T-helper 2 cell treated with Interferon-gamma antibody and Interleukin-4, amounts not matched to agents 100 ng/mL and 5 ng/mL, for 36 hours (primary cell): ENCODE data around the gene MTHFD1. TPM values are rescaled to one million over a fixed set of nuclear protein-coding genes. Genes with fewer than 3 reads are reported as not detected.

Source experiments
- intact Hi-C: fragments of 100-400 bp; cut with micrococcal nuclease; formaldehyde crosslinking; loops from one replicate; pipeline ENCODE4 v1.15.1; 2023
- total RNA-seq: library from RNA; stranded (reverse); gene quantifications from 2 replicates; pipeline ENCODE4 v1.2.3, GENCODE V29; 2022

MTHFD1 gene
- total RNA-seq, 1 donor from 2014 or later: 235 TPM

DNA sequence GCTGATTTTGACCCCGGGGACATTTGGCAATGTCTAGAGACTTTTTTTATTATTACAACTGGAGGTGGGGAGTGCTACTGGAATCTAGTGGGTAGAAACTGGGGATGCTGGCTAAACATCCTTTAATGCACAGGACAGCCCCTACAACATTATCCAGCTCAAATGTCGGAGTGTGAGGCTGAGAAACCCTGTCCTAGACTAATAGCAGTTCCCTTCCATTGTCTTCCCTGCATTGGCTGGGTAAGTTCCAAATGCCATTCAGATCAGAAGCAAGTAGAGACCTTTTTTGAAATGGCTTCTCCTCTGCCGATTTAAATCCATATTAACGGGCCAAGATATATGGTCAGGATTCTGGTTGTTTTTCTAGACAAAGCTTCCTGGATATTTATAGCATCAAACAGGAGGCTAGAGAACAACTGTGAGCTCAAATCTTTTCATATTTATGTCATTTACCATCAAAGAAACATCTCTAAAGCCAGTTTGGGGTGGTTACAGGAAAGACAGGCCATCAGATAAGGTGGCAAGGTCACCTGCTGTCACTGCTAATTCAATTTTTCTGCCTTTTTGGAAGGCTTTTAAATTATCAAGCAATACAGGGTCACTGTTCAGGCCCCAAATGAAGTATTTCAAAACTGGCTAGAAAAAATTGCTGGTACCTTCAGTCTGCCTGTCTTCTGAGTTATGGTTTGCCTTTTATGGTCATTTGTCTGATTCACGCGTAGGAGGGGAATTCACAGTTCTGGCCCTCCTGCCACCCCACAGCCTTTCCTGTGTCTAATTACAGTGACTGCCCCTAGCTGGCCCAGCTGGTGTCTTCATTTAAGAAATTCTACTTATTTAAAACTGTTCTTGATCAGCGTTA, 57.1 kb downstream of the MTHFD1 start:
- intact Hi-C loops: no loop called here

GRCh38 chr14:64447876-64448670, 59.9 kb downstream of the MTHFD1 start:
- intact Hi-C loops: no loop called here

- intact Hi-C loops: no loop called here
These were observed 62.1 kb downstream of the MTHFD1 start for GRCh38 chr14:64450255-64450654.

GRCh38 chr14:64454671-64455070, 66.5 kb downstream of the MTHFD1 start:
- intact Hi-C loops: no loop called here

GRCh38 chr14:64459405-64460136, 71.4 kb downstream of the MTHFD1 start:
- intact Hi-C loops: no loop called here

DNA sequence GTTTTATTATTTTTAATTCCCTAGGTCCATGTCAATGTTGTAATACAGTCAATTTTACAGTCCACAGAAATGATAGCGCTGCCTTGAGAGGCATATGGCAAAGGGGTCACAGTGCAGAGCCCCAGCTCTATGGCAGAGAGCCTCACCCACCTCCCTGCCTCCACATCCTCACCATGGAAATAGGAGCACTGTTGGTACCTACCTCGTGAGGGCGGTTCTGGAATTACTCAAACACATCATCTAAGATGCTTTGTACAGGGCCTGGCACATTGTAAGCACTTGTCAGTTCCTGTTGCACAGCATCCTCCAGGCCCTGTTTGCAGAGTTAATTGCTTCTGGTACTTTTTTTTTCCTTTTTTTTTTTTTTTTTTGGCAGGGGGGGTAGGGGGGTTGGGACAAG, 73.1 kb downstream of the MTHFD1 start:
- intact Hi-C loops: no loop called here

DNA sequence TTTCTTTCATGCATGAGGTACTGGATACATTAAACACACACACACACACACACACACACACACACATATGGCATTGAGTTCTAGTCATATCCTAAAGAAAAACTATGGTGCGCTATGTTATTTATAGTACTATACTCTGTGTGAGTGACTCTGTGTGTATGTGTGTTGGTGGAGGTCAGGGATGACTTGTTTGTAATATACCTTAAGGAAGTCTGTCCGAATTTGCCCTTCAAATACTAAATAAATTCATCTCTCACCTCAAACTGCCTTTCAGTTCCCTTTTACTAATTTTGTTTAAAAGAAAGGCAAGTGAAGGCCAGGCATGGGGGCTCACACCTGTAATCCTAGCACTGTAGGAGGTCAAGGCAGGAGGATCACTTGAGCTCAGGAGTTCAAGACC, 75.0 kb downstream of the MTHFD1 start:
- intact Hi-C loops: no loop called here

DNA sequence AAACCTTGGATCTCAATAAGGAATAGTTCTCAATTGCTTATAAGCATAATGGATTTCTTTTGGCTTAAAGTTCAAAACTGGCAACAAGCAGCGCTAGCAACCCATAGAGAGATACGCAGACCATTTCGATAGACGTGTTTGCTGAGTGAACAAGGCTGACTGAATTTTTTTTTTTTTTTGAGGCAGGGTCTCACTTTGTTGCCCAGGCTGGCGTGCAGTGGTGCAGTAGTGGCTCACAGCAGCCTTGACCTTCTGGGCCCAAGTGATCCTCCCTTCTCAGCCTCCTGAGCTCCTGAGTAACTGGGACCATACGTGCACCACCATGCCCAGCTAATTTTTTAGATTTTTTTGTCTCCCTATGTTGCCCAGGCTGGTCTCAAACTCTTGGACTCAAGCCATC, 75.7 kb downstream of the MTHFD1 start:
- intact Hi-C loops: loop anchor here (2.0 kb wide), 1 partner anchor 47 kb away; no protein-coding TSS in a partner anchor

- intact Hi-C loops: loop anchor here (2.0 to 5.0 kb wide), 4 partner anchors 32 to 127 kb away; partner anchors contain the start of genes ZBTB1 and ZBTB25
These were observed 76.5 kb downstream of the MTHFD1 start for GRCh38 chr14:64464651-64465050.

DNA sequence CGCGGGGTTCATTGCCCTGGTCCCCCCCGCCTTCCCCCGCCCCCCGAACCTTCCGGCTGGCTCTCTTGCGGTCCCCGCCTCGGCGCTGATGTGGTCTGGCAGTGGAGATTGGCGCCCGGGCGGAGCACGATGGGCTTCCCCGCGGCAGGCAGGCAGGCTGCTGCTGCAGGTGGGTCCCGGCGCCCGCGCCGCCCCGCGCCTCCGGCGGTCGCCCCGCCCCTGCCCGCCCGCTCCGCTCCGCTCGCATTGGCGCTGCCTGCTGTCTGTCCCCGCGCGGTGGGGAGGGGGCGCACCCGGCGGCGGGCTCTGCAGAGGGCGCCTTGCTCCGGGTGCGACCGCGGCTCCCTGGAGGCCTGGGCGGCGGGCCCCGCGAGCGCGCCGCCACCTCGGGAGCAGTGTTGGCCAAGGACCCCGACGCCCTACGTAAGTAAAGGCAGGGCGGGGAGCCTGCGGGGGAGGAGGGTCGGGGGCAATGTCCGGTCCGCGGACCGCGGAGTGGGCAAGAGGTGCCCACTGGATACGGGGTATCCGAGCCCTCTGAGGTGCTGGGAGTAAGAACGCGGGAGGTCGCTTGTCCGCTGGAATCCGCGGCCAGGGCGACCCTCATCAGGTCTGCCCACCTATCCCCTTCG, 77.2 kb downstream of the MTHFD1 start, which contains the start of gene AKAP5:
AKAP5 (plus strand) TSS at position 309 of the 632 bp plus-strand sequence. CDS start 2,896 bp downstream, outside the sequence.
- intact Hi-C loops: loop anchor here (2.0 to 5.0 kb wide), 4 partner anchors 33 to 128 kb away; partner anchors contain the start of genes ZBTB1 and ZBTB25

DNA sequence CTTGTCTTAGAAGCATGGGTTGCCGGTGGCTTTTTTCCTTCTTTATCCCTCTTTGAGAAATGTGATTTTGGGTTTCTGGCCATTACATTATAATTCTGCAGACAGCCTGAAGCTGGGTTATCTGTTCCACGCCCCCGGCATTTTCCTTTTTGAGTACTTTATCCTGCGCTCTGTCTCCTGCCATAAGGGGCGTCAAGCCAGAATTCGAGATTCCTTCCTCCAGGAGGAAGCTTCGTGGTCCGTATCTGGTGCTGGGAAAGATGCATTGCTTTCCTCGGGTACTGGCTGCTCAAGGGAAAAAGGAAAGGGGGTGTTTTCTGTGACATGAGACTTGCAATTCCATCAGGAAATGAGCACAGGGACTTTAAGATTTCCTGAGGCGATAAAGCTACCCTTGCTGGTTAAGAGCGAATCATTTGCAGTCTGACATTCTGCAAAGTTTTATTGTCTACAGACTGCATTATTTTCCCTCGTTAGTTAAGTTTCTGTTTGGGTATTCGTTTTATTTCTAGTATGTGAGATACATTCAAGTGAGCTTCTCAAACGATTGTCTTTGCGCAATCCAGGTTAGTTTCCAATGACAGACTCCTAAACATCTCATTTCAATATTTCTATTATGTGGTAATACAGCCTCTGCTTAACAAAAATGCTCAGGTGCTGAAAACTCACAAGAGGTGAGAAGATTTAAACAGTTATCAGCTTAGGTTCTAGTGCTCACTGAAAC, 77.8 kb downstream of the MTHFD1 start:
- intact Hi-C loops: loop anchor here (2.0 to 5.0 kb wide), 4 partner anchors 34 to 129 kb away; partner anchors contain the start of genes ZBTB1 and ZBTB25

DNA sequence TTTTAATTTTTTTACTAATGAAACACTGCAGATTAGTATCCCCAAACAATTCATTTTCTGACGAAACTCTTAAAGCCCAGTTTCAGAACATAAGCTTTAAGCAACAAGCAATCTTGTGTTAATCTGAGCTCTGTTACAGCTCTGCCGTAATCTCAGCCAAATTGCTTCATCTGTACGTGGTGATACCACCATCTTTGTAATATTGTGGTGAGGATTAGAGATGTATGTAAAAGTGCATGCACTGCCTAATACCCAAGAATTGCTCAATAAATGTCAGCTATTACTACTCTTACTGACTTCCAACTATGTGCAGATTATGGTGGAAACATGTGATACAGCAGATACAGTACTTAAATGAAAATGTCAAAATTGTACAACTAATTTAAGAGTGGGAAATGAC, 78.9 kb downstream of the MTHFD1 start:
- intact Hi-C loops: loop anchor here (5.0 kb wide), 3 partner anchors 35 to 130 kb away; partner anchors contain the start of genes ZBTB1 and ZBTB25

DNA sequence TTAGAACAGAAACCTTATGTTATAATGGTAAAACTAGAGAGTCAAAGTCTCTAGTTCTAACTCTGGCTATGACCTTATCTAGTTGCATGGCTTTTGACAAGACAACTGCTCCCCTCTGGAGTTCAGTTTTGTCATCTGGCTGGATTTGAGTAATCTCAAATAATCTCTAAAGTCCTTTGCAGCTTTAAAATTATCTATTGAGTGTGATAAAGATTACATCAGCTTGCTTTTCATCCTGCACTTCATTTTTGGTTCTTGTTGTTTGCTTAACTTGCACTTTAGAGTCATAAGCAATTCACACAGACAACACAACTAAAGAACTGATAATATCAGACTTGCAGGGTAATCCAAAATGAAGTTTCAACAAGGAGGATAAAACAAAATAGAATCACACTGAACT, 79.4 kb downstream of the MTHFD1 start:
- intact Hi-C loops: loop anchor here (5.0 kb wide), 3 partner anchors 35 to 130 kb away; partner anchors contain the start of genes ZBTB1 and ZBTB25

DNA sequence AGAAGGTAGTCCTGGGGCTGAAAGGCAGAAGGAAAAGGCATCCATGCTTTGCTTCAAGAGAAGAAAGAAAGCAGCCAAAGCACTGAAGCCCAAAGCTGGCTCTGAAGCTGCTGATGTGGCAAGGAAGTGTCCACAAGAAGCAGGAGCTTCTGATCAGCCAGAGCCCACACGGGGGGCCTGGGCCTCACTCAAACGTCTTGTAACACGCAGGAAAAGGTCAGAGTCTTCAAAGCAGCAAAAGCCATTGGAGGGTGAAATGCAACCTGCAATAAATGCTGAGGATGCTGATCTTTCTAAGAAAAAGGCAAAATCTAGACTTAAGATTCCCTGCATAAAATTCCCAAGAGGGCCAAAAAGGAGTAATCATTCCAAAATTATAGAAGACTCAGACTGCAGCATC, 80.3 kb downstream of the MTHFD1 start:
- intact Hi-C loops: loop anchor here (5.0 kb wide), 3 partner anchors 34 to 131 kb away; partner anchors contain the start of genes ZBTB1 and ZBTB25

- intact Hi-C loops: no loop called here
These were observed 85.9 kb downstream of the MTHFD1 start for GRCh38 chr14:64474041-64474440.

GRCh38 chr14:64474698-64475097, 86.5 kb downstream of the MTHFD1 start:
- intact Hi-C loops: no loop called here

GRCh38 chr14:64475585-64476273, 87.6 kb downstream of the MTHFD1 start:
- intact Hi-C loops: no loop called here

GRCh38 chr14:64476438-64476837, 88.3 kb downstream of the MTHFD1 start:
- intact Hi-C loops: no loop called here

- intact Hi-C loops: loop anchor here (1.0 to 2.0 kb wide), 2 partner anchors 32 to 134 kb away; no protein-coding TSS in a partner anchor
These were observed 90.6 kb downstream of the MTHFD1 start for GRCh38 chr14:64478634-64479250.
